Psoas muscle (tissue), 8 donors: ENCODE results near the gene VAV2. TPM values are rescaled to one million over a fixed set of nuclear protein-coding genes. Genes with fewer than 3 reads are reported as not detected.

Experiments used
- ATAC-seq, 4 donors: fragments of 200-7000 bp; cut with Tn5 transposase; one replicate each; pipeline ENCODE4 v1.9.1; 2020; ENCODE audit warnings: moderate library complexity in 3 of 4, mild to moderate bottlenecking in 2 of 4
- DNase-seq, 2 donors: peaks; one replicate each; pipeline ENCODE4 v3.0.0-alpha.2; 2020
- H3K27ac ChIP-seq: fragments of 200-600 bp; one replicate; pipeline ENCODE4 v1.8.0; 2022
- H3K27me3 ChIP-seq, 3 donors: fragments of 200-600 bp in 1 of 3; one replicate each; pipeline versions ENCODE4 v1.6.1 to v1.8.0; 2013 to 2022; ENCODE audit warnings: low read length in 2 of 3, mild to moderate bottlenecking in 2 of 3, moderate library complexity in 1 of 3; ENCODE audit not compliant: insufficient read depth in 3 of 3
- H3K36me3 ChIP-seq, 2 donors: fragments of 200-600 bp in 1 of 2; one replicate each; pipeline versions ENCODE4 v1.6.1 to v1.8.0; 2013 to 2022; ENCODE audit warnings: low read depth in 1 of 2, mild to moderate bottlenecking in 1 of 2, moderate library complexity in 1 of 2; ENCODE audit not compliant: insufficient read depth in 1 of 2
- H3K4me1 ChIP-seq: fragments of 200-600 bp; one replicate; pipeline ENCODE4 v1.8.0; 2022
- H3K4me3 ChIP-seq: fragments of 200-600 bp; one replicate; pipeline ENCODE4 v1.8.0; 2022; ENCODE audit warnings: mild to moderate bottlenecking
- H3K9me3 ChIP-seq: fragments of 200-600 bp; one replicate; pipeline ENCODE4 v1.8.0; 2022
- CTCF ChIP-seq: fragments of 200-600 bp; IDR thresholded peaks from one replicate; pipeline ENCODE4 v1.8.0; 2022; ENCODE audit warnings: antibody characterized with exemption
- WGBS, 3 donors: extraction: QIAGEN DNeasy Blood & Tissue Kit; methylation state at CpG; one replicate each; pipeline versions ENCODE4 v1.1.6 to v1.1.7; 2013; 5-methylcytosine and 5-hydroxymethylcytosine counted together
- intact Hi-C, 2 donors: fragments of 100-400 bp; cut with DNase I; formaldehyde crosslinking; loops; one replicate each; pipeline versions ENCODE4 v1.11.0 to v1.14.2; 2022
- polyA plus RNA-seq, 3 donors: library from polyadenylated mRNA; stranded (reverse); fragments of 200-250 nt; gene quantifications; one replicate each; pipeline ENCODE4 v1.2.3, GENCODE V29; 2013
- total RNA-seq, 4 donors: library from RNA; stranded (reverse); fragmentation: NEBNext Ultra II Directional in 2 of 4; extraction: Animal tissue kit (Norgen Biotek cat#: 25700) in 2 of 4; gene quantifications; one replicate each; pipeline versions ENCODE4 v1.2.1 to v1.2.4, GENCODE V29; 2021 to 2023
- donor health status: healthy with polysubstance abuse.
- donor health status: DM: no; HTN: no; CAD: no; lungs with moderate emphysema.
- donor health status: Bipolar disorder and iron deficiency.
- donor health status: healthy.
- donor health status: DM: yes; HTN: yes; CAD: no.
- donor health status: DM: no; HTN: no; CAD: no.
- donor health status: DM: no; HTN: no; CAD: no.
- donor health status: DM: yes; HTN: yes; CAD: no.

VAV2 gene
- total and polyA plus RNA-seq, 7 donors = 0.70 to 2.9 (median 1.4) TPM

- Histone ChIP-seq H3K4me3 (no peak overlapping the region), H3K36me3 (no peaks in the 10 kb centered on the region), H3K27ac (no peak overlapping the region), H3K9me3 (no peaks in the 10 kb centered on the region), H3K27me3 (no peaks in the 10 kb centered on the region), H3K4me1 (no peaks in the 10 kb centered on the region)
- DNase-seq = no peak
- ATAC-seq = no peak
- TF ChIP-seq CTCF = no peak
- 76 to 84% (median 80%) methylated on average over 8 of the region's 8 CpGs for WGBS, 3 donors
- intact Hi-C loops = no loop called here
Measured at GRCh38 chr9:133789778-133790177, 202.3 kb downstream of the VAV2 start.

- DNase-seq (peak in 1 of 2 donors; percentile 61), ATAC-seq (peak in 1 of 4 donors; percentile 31)
- no peak overlapping the region for H3K4me3 ChIP-seq
- H3K9me3 ChIP-seq = no peaks in the 10 kb centered on the region
- no peaks in the 10 kb centered on the region for H3K27me3 ChIP-seq
- TF ChIP-seq CTCF = no peak
- 71 to 76% (median 74%) methylated on average over 32 to 34 of the region's 34 CpGs for WGBS, 3 donors
- intact Hi-C loops = no loop called here
- H3K27ac ChIP-seq = no peak overlapping the region
- H3K4me1 ChIP-seq = no peaks in the 10 kb centered on the region
- no peaks in the 10 kb centered on the region for H3K36me3 ChIP-seq
Measured at GRCh38 chr9:133788819-133789717, 203.1 kb downstream of the VAV2 start.

- TF ChIP-seq CTCF = no peak
- Histone ChIP-seq H3K27ac (no peak overlapping the region), H3K4me1 (no peaks in the 10 kb centered on the region), H3K4me3 (no peak overlapping the region), H3K27me3 (no peaks in the 10 kb centered on the region), H3K36me3 (no peaks in the 10 kb centered on the region), H3K9me3 (no peaks in the 10 kb centered on the region)
- 88% methylated on average over 30 to 37 of the region's 37 CpGs for WGBS, 3 donors
- intact Hi-C loops = no loop called here
- DNase-seq (peak in 1 of 2 donors; percentile 44), ATAC-seq (no peak)
Measured at GRCh38 chr9:133788045-133788818, 203.9 kb downstream of the VAV2 start.

GRCh38 chr9:133787754-133788025 lies 204.4 kb downstream of the VAV2 start:
- WGBS, 3 donors = 75 to 95% (median 89%) methylated on average over 5 of the region's 5 CpGs
- DNase-seq = peak in 1 of 2 donors; percentile 53

More at GRCh38 chr9:133787754-133788025, 204.4 kb downstream of the VAV2 start:
- Histone ChIP-seq H3K9me3 (no peaks in the 10 kb centered on the region), H3K27ac (no peak overlapping the region), H3K4me1 (no peaks in the 10 kb centered on the region), H3K27me3 (no peaks in the 10 kb centered on the region), H3K36me3 (no peaks in the 10 kb centered on the region), H3K4me3 (no peak overlapping the region)
- no peak for TF ChIP-seq CTCF
- no peak for ATAC-seq
- intact Hi-C loops = no loop called here
